GM20431 (cell line): ENCODE measurements around the gene HSPB6.

Experiments used
- in situ Hi-C: fragments of 300-500 bp; cut with MseI, MboI; formaldehyde crosslinking; loops from one replicate; pipeline ENCODE4 v1.15.0; 2020; ENCODE audit warnings: low sequenced_read_pairs; ENCODE audit not compliant: unreplicated experiment

The HSPB6 gene

DNA sequence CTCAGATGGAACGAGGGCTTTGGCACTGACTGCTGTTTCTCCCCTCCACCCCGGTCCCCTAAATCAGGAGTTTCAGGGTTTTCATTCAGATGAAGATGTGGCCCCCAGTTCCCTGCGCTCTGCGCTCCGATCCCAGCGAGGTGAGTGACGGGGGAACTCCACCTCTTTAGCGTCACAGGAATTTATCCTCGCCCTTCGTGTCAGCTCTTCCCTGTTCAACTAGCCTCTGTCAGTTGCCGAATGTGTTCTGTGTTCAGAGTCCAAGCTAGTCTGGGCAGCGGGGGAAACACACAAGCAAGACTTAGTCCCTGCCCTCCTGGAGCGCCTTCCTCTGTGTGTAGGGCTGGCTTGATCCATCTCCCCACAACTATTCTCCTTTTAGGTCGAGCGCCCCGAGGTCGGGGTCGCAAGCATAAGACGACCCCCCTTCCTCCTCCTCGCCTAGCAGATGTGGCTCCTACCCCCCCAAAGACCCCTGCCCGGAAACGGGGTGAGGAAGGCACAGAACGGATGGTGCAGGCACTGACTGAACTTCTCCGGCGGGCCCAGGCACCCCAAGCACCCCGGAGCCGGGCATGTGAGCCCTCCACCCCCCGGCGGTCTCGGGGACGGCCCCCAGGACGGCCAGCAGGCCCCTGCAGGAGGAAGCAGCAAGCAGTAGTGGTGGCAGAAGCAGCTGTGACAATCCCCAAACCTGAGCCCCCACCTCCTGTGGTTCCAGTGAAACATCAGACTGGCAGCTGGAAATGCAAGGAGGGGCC, 37.2 kb downstream of the HSPB6 start:
- in situ Hi-C loops = no loop called here

DNA sequence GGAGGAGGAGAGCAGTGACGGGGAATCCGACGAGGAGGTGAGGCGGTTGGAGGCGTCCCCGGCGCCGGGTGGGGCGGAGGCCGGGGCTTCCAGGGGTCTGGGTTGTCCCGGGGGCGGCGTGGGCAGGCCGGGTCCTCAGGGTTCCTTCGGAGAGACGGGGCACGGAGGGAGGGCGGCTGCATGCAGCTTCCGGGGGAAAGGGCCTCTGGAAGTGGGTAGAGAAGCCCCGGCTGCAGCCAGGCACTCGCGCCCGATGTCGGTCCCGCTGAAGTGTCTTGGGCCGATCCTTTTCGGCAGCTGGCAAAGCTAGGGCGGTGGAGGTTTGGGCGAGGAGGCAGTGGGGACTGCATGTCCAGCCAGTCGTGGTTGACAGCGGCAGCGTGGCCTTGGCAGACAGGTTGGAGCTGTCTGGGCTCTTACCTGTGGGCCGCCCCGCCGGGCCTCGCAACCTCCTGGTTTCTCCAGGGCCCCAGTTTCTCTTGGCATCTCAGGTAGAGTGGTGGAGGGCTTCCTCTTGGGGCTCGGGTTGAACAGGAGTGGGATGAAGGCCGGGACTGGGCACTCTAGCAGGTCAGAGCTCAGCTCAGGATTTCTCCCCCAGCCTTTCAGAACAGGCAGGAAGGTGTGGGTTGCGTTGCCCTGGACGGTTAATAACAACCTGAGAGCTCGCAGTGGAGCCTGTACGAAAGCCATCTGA, 38.3 kb downstream of the HSPB6 start:
- in situ Hi-C loops = no loop called here

DNA sequence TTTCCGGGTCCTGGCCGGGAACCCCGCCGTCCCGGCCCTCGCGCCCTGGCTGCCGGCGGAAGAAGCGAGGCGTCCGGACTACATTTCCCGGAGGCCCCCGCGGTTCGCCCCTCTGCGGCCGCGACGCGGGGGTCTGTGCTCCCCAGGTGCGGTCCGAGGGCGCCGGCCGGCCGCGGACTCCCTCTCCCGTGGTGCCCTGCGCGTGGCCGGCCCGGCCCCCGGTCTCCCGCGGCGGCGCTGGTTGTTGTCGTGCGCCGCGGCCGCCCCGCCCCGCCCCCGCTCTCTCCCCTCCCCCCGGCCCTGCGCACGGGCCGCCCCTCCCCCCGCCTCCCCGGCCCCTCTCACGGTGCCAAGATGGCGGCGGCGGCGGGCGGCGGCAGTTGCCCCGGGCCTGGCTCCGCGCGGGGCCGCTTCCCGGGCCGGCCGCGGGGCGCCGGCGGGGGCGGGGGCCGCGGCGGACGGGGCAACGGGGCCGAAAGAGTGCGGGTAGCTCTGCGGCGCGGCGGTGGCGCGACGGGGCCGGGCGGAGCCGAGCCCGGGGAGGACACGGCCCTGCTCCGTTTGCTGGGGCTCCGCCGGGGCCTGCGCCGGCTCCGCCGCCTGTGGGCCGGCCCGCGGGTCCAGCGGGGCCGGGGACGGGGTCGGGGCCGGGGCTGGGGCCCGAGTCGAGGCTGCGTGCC, 39.0 kb downstream of the HSPB6 start, which contains the start of gene KMT2B:
KMT2B (plus strand) TSS at position 339 of the 680 bp plus-strand sequence; CDS start at position 355, 16 bp downstream.
- in situ Hi-C loops = no loop called here

DNA sequence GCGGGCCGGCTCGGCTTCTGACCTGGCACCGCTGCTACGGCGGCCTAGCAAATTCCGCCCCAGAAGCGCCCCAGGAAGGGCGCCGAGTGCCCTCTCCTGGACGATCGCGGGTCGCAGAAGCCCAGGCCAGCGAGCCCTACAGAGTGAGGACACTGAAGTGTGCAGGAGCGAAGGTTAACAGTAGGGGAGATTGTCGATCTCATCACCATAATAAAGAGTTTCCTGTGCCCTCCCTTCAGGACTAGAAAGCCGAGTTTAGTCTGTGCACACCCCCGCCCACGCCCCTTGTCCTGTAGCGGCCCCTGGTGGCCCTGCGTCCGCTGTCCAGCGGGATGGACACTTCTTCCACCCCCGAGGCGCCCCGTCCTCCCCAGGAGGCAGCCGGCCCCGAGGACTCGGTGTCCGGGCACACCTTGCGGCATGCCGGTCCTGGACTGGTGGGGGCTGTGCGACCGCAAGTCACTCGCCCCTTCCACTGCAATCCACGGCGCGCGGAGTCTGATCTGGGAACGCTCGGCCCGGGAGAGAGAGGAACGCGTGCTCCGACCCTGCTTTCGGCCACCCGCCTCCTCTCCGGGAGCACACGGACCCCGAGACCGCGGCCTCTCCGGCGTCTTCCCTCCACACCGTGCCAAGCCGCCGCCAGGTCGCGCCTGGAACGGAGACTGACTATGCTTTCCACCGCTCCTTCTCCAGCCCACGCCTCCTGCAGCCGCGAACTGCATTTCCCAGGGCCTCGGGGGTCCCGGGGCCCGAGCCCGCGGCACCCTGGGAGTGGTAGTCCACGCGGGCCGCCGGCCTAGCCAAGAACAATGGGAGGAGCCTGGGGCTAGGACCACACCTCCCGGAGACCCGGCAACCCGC, 39.8 kb downstream of the HSPB6 start:
- in situ Hi-C loops = no loop called here

DNA sequence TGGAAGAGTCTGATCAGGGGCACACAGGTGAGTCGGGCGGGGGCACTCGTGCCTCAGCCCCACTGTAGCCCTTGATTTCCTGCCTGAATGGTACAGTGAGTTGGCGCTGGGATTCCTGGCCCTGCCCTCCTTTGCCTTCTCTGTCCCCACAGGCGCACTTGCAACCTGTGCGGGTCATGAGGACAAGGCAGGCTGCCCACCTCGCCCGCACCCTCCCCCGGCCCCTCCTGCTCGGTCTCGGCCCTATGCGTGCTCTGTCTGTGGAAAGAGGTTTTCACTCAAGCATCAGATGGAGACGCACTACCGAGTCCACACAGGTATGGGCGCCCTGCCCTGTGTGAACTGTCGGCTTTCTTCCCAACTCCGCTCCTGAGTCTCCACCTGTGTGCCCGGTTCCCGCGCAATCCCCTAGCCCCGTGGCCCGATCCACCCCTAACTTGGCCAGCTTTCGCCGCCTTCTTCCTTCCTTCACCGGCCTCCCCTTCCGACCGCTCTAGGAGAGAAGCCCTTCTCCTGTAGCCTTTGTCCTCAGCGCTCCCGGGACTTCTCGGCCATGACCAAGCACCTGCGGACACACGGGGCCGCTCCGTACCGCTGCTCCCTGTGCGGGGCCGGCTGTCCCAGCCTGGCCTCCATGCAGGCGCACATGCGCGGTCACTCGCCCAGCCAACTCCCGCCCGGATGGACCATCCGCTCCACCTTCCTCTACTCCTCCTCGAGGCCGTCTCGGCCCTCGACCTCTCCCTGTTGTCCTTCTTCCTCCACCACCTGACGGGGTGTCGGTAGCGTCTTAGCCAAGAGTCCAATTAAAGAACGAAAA, 40.6 kb downstream of the HSPB6 start:
- in situ Hi-C loops = no loop called here

DNA sequence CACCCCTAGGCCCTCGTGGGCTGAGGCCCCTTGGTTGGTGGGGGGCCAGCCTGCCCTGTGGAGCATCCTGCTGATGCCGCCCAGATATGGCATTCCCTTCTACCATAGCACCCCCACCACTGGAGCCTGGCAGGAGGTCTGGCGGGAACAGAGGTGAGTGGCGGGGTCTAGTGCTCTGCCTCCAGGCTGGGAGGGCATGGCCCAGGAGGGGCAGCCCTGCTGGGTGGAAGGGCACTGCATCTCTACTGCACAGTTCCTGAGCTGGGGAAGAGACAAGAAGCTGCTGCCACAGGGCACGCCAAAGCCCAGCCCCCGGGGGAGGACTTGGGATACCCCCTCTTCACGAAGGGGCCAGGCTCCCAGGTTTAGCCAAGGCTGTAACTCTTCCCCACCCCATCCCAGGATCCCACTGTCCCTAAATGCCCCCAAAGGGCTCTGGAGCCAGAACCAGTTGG, 41.4 kb downstream of the HSPB6 start:
- in situ Hi-C loops = no loop called here

DNA sequence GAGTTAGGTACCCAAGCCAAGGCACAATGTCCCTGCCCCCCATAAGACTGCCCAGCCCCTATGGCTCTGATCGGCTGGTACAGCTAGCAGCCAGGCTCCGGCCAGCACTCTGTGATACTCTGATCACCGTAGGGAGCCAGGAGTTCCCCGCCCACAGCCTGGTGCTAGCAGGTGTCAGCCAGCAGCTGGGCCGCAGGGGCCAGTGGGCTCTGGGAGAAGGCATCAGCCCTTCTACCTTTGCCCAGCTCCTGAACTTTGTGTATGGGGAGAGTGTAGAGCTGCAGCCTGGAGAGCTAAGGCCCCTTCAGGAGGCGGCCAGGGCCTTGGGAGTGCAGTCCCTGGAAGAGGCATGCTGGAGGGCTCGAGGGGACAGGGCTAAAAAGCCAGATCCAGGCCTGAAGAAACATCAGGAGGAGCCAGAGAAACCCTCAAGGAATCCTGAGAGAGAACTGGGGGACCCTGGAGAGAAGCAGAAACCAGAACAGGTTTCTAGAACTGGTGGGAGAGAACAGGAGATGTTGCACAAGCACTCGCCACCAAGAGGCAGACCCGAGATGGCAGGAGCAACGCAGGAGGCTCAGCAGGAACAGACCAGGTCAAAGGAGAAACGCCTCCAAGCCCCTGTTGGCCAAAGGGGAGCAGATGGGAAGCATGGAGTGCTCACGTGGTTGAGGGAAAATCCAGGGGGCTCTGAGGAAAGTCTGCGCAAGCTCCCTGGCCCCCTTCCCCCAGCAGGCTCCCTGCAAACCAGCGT, 42.1 kb downstream of the HSPB6 start:
- in situ Hi-C loops = no loop called here

DNA sequence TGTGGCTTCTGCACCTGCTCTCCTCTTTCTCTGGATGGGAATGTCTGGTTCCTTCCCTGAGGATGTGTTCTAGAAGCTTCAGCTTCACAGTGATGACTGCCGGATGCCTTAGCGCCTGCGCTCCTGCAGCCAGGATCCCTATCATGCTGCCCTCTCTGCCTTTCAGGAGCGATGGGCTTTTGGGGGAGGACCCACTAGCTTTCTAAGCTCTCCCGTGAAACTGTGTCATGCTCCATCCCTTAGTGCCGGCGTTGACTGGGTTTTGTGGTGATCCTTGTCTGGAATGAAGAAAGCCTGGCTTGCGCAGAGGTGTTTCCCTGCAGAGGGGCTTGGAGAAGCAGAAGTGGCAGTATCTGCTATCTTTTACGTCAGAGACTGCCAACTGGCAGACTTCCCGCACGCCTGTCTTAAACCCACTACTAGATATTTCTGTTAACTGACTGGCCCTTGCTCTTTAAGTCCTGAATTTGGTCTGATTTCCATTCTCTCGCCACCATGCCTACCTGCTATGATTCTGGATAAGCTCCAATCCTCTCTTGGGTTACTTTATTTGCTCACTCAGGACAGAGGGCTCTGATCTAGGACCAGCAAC, 42.8 kb downstream of the HSPB6 start:
- in situ Hi-C loops = no loop called here

DNA sequence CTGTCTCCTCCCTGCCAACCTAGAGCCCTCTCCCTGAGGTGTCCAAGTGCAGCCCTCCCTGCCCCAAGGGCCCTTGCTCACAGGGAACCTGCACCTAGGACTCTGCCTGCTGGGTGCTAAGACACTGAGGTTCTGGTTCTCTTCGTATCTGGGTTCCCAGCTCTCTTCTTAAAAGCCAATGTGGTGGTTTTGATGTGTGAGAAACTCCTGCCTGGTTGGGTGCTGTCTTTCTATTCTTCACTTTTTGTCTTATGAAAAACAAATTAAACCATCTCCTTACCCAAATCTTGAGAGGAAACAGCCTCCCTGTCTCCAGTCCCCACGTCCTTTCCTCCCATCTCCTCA, 43.4 kb downstream of the HSPB6 start:
- in situ Hi-C loops = no loop called here

DNA sequence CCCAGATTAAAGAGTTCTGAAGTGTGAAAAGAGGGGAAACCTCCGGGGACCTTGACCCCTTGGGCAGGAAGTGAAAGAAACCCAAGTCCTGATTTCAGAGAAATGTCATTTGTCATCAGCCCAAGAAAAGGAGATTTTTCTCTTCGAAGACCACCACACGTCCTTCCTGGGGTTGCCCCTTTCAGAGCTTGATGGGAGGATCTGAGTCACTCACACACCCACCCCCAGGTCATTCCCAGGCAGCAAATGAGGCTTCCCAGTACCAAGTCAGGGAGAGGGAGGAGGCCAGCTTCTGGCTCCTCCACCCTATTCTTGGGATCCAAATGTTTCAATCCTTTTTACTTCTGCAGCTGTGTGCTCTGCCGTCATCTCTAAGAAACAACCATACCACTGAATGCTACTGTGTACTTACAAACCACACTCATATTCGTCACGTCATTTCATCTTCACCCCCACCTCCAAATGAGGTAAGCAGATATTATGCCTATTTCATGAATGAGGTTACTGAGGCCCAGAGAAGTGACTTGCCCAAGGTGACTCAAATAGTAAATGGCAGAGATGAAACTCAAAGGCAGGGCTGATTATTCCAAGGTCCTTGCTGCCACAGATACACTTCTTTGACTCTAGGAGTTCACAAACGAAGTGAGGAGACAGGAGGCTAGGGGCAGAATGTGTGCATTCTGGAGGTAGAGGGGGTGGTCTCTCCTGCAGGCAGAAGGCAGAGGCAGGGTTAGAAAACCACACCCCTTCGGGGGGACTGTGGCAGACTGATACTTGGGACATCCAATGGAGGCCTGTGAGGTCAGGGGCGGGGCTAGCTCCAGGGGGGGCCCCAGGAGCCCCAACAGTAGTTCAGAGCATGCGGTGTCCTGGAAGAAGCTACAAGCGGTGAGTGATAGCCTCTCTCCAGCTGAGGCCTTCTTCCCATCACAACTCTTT, 44.0 kb downstream of the HSPB6 start:
- in situ Hi-C loops = no loop called here

DNA sequence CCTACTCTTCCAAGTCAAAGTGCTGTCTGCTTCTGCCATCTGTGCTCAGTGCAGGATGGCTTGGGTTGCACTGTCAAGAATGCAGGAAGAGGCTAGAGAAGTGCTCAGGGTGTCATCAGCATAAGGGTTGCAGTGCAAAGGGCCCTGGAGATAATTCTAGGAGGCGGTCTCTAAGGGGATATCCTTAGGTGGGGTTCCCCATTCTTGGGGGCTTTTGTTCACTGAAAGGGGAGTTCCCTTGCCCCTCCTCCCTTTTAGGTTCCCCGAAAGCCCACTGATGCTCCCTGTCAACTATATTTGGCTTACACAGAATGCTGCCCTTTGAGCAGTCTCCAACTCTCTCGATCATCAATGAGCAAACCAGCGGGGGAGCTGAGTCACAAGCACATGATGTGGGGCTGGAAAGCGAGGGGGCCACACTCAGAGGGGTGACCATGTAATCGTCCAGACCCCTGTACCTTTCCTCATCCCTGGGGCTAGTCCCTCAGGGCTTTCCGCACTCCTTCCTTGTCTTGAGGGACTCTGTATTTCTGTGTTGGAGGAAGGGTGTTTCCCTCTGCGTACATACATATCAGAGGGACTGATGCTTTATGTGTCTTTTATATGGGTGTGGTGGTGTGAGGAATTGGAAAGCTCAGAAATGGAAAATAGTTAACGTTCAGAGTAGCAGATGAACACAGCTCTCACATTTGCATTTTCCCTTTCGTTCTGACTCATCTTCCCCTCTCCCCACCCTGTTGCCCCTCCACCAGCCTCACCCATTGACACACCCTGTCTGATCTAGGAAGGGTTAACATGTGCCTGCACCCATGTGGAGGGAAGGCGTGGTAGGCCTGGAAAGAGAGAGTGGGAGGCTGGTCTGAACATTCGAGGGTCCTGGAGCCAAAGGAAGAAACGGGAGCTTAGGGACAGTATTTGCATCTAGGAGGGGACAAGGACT, 45.8 kb downstream of the HSPB6 start:
- in situ Hi-C loops = no loop called here

DNA sequence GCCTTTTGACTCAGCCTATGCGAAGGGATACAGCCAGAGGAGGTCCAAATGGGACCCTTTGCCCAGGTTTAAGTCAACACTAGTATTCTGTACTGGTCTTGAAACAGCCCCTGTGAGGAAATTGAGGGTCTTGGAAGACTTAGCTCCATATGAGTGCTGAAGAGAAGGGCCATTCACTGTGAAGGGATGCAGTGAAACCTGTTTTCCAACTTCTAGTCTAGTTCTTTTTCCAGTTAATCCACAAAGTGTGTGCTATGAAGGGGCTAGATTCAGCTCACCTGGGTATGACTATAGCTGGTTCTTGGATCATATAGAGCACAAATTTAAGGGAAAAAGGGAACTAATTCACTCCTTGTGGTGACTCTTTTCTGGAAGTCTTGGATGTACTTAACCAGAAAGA, 48.4 kb downstream of the HSPB6 start:
- in situ Hi-C loops = no loop called here
